Activated effector memory CD4-positive, alpha-beta T cell treated with anti-CD3 and anti-CD28 coated beads, Interleukin-2, amount 50 U/mL, for 16 hours (primary cell): ENCODE results near the gene ZFAND6.

ENCODE experiments used
- DNase-seq: peaks from one replicate; pipeline ENCODE4 v3.0.0-alpha.2; 2020

ZFAND6 gene

DNA sequence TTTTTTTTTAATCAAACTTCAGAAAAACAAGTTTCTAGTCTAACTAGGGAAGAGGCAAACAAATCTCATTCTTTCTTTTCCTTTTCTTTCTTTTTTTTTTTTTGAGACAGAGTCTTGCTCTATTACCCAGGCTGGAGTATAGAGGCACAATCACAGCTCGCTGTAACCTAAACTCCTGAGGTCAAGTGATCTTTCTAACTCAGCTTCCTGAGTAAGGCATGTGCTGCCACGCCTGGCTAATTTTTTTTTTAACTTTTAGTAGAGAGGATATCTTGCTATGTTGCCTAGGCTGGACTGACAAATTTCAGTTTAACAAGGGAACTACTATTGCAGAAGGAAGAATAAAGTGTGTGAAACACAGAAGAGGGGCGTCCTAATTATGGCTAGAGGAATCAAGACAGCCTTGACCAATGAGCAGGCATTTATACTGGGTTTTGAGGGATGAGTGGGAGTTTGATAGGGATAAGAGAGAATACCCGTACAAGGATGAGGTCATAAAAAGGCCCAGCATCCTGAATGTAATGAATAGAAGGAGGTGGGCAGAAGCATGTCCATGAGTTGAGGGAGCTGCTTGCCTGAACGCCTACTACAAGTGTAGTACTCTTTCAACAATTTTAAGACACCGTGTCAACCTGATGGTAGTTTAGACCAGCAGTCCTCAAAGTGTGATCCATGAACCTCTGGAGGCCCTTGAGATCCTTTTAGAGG lies 6.7 kb upstream of the ZFAND6 start:
- DNase-seq = no peak

DNA sequence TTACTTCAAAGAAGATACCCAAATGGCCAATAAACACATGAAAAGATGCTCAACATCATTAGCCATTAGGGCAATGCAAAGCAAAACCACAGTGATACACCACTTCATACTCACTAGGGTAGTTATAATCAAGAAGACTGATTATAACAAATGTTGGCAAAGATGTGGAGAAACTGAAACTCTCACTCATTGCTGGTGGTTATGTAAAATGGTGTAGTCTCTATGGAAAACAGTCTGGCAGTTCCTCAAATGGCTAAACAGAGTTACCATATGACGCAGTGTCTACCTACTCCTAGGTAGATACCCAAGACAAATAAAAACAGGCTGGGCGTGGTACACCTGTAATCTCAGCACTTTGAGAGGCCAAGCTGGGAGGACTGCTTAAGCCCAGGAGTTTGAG lies 3.5 kb upstream of the ZFAND6 start:
- DNase-seq = no peak

DNA sequence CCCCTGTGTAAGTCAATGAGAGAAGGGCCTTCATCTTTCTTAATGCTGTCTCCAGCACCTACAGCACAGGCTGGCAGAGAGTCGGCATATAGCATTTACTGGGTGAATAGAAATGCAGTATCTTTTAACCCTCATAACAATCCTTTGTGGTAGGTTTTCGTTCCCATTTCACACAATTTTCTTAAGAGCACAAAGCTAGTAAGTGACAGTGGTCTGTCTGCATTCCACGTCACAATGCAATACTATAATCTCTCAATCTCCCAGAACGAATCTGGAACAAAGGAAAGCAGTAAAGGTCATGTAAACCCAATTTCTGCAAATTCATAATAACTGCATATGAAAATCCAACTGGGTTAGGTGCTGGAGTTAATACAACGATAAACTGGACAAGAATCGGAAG lies 1.4 kb upstream of the ZFAND6 start:
- no peak for DNase-seq

DNA sequence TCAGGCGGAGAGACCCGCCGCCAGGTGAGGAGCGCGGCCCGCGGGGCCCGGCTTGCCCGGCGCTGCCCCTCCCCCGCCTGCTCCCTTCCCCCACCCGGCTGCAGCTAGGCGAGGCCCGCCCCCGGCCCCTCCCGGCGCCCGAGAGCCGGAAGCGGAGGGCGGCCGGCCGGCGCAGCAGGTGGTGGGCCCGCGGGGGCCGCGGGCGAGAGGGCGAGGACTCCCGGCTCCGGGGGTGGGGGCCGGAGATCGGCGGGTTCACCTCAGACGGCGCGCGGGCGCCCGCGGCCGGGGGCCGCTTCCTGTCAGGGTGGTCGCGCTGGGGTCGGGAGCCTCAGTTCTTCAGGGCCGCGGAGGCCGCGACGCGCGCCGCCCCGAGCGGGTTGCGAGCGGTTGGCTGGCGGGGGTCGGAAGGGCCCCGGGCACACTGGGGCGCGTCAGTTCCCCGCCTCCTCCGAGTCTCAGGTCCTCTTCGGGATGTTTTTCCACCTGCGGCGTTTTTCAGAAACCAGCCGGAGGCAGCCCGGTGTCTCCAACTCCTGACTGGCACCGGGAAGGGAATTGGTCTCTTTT lies 395 bp downstream of the ZFAND6 start:
- DNase-seq = no peak

DNA sequence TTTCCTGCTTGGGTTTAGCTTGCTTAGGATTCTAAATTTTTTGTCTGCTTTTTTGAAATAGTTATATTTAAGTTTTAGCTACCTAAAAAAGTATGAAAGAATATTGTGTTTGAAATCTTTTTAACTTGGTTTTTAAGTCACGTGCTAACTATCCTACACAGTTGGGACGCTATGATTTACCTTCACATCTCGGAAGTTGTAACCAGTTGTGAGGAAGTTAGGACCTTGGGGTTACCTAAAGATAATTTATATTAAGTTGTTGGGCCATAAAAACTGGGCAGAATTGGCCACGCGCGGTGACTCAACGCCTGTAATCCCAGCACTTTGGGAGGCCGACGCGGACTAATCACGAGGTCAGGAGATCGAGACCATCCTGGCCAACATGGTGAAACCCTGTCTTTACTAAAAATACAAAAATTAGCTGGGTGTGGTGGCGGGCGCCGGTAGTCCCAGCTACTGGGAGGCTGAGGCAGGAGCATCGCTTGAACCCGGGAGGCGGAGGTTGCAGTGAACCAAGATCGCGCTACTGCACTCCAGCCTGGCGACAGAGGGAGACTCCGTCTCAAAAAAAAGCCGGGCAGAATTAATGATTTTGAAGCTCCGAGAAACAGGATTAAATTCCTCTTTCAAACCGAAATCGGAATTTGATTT lies 1.0 kb downstream of the ZFAND6 start:
- peak; percentile 68 for DNase-seq

DNA sequence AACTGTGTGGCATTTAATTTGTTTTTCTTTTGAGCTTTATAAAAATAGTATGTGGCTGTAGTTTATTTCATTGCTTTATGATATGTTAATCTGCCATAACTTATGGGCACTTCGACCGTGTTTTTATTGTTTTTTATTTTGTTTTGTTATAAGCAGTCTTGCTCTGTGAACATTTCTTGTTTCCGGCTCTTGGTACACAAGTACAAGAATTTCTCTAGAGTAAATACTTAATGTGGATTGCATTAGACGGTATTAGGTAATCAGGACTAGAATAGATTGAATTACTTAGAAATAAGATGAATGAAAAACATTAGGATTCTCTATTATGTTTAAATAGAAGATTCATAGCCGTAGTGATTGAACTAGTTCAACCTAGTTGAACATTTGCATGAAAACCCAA lies 2.1 kb downstream of the ZFAND6 start:
- no peak for DNase-seq

DNA sequence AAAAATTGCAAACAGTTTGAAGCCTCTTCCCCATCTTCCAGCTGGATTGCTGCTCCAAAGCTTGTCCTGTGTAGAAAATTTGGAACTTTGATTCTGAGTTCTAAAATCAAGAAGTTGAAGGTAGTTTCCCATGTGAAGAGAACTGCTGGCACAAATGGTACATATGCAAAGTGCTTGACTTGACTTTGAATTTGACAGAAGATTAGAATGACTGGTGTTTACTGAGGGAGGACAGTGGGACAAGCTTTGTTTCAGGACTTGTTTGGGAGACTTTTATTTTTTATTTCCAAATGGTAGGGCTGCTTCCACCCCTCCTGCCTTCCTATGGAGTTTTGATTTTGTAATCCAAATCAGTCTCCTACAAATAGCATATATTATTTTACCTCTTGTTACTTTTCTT lies 7.4 kb downstream of the ZFAND6 start:
- no peak for DNase-seq

DNA sequence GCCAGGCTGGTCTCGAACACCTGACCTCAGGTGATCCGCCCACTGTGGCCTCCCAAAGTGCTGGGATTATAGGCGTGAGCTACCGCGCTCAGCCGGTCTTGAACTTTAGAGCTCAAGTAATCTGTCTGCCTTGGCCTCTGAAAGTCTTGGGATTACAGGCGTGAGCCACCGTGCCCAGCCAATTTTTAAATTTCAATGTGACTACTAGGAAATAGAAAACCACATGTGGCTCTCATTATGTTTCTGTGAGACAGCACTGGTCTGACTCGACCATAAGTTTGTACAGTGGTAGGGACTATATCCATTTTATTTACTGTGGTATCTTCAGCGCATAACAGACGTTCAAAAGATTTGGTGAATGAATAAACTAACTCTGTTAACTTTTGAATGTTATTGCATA lies 9.1 kb downstream of the ZFAND6 start:
- no peak for DNase-seq

DNA sequence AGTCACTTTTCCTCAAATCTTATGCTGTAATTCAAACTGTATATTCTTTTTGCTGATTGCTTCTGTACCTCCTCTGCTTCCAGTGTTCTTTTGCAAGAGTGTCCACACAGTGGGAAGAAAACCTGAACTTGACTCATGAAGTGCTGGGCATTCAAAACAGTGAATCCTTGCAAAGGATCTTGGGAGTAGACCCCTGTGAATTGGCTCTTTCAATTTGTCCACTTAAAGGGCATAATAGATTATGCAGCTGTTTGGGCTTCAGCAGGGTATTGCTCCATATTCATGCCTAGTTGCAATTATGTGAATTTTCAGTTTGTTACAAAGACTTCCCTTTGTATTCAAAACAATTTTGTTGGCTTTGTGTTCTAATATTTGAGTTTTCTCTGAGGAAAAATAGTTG lies 11.4 kb downstream of the ZFAND6 start:
- DNase-seq = no peak

DNA sequence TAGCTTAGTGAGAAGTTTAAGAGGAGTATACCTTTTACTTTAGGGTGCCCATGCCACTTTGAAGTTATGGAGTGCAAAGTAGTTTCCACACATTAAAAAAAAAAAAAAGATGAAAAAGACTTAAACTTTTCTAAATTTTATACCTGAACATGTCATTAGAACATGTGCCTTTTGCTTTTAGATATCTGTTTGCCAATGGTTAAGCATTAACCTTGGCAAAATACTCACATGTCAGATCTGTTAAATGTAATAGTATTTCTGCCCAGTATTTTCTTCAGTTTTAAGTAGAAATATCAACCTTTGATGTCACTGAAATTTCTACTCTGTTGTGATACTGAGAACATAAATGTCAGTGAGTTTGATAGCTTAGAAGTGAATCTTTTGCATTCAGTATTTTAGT lies 12.2 kb downstream of the ZFAND6 start:
- no peak for DNase-seq

DNA sequence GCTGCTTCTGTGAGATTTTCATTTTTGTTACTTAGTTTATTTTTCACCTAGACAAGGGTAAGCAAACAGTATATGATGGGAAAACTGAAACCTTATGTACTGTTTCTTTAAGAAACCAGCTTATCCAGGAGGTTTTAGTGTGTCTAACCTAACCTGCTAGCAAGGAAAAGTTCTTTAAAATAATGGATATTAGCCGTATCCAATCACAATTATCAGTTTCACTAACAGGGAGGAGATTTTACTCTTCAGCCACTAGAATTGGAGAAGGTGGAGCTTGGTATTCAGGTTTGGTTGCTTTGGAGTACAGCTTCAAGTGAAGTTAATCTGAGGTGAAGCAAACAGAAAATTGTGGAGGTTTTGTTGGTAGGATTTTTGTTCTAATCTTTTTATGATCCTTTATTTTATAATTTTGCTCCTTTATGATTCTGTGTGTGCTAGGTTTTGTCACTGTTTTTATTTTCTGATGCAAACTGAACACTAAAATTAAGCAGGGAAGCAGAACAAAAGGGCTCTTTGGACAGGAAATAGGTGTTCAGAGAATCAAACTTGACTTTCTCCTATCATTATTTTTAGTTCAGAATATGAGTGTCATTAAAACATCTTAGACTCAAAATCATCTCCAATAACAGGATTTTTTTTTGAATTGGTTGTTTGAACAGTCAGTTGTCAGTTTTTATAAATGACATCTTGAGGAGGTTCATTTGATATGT lies 13.0 kb downstream of the ZFAND6 start:
- no peak for DNase-seq

DNA sequence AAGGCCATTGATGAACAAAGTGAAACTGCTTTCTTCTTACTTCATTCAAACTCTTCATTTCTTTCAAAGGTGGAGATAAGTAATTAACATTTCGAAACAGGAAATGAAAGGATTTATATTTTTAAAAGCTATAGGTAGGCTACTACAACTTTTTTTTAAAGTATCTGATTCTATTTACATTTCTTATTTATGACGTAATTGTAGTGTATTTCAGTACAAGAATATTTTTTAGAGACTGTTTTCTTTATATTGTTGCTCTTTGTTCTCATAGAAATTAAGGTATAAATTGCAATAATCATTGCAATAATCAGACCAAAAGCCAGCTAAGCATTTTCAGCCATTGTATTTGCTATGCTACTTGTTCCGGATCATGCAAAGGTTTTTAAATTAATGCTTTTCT lies 13.7 kb downstream of the ZFAND6 start:
- no peak for DNase-seq

DNA sequence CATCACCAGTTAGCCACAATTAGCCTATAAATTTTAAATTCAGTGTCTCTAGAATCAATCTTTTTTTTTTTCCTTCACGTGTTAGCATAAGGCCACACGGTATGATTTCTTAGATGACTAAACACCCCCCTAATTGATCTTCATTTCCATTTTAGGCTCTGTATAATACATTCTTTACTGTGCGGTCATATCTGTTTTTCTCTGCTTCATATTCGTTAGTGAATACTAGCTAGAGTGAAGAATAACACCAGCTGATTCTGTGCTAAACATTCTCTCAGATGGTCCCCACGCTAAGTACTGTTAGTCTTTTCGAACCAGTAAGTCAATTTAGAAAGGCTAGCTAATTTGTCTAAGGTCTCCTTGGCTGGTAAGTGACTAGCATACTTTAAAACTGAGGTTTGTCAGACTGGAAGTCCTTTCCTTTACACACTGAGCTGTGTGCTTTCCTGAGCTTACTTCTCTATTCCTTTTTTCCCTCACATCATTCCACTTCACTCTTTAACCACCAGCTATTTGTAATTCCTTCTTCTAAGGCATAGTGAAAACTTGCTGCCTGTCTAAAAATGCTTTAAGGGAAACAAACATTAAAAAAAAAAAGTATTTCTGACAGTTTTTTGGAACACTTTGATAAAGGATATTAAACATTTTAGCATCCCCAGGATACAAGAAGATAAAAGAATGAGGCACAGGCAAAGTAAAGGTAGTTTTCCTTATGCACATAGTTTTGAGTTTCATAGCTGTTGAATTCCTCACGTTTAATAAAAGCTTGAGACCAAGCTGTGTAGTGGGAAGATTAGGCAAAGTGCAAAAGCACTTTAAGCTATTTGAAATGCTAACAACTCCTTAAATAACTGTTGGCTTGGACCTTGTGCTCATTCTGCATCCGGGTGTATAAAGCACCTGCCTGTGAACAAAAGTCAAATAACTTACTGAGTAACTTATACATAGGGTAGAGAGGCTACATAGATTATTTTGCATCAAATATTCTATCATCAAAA lies 17.1 kb downstream of the ZFAND6 start:
- DNase-seq = no peak

DNA sequence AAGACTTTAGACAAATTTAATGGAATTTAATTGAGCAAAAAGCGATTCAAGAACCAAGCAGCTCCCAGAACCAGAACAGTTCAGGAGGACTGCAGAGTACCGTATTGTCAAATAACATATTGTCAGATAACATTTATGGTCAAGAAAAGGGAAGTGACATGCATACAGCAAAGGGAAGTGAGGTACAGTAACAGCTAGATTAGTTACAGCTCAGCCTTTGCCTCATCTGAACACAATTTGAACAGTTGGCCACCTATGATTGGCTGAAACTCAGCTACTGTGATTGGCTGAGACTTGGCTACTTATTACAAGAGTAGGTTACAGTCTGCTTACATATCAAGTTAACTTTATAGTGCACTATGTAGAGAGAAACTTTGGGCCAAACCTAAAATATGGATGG lies 21.9 kb downstream of the ZFAND6 start:
- no peak for DNase-seq

DNA sequence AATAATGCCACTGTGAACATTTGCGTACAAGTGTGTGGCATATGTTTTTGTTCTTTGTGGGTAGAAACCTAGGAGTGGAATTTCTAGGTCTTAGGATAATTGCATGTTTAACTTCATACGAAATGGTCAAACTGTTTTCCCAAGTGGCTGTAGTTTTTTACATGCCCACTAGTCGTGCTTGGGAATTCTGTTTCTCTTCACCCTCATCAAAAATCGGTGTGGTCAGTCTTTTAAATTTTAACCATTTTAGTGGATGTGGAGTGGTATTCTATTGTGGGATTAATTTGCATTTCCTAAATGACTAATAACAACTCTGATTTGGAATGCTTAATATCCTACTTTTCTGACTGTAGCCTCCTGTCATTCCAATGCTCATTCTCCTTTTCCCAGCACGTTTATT lies 27.6 kb downstream of the ZFAND6 start:
- DNase-seq = no peak

DNA sequence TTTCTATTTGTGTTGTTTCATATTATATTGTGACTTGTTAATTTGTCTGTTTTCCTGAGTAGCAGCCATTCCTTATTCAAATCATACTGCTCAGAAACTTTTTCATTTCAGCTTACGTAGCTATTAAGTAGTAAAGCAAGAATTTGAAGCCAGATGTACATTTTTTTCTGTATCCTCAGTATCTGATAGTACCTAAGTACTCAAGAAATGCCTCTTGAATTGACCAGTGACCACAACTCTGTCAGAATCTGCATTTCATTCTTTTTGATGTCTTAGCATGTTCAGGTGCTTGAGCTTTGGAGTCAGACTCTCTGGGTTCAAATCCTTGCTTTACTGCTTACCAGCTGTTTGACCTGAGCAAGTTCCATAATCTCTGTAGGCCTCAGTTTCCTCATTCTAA lies 30.6 kb downstream of the ZFAND6 start:
- DNase-seq = no peak

DNA sequence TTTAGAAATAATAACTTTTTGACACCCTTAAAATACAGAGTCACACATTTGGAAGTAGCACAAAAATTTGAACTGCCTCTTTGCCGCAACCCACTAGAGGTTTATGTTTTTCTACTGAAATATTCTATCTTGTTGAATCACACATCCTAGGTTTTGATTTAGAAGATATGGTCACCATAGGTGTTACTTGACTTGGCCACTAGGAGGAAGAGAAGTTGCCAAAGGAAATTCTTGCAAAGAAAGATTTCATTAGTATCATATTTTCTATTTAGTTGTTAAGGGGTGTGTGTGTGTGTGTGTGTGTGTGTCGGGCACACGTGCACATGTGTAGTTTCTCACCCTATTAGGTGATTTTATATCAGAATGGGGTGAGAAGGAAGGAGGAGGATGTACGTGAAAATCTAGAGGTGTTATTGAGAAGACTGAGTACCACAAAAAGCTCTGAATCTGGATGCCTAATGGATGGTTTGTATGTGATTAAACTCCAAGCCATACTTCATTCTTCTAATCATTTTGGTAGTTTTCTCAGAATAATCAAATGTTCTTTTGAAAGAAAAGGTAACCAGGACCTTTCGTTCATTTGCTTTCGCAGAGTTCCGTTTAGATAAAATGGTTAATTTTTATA lies 31.5 kb downstream of the ZFAND6 start:
- no peak for DNase-seq

DNA sequence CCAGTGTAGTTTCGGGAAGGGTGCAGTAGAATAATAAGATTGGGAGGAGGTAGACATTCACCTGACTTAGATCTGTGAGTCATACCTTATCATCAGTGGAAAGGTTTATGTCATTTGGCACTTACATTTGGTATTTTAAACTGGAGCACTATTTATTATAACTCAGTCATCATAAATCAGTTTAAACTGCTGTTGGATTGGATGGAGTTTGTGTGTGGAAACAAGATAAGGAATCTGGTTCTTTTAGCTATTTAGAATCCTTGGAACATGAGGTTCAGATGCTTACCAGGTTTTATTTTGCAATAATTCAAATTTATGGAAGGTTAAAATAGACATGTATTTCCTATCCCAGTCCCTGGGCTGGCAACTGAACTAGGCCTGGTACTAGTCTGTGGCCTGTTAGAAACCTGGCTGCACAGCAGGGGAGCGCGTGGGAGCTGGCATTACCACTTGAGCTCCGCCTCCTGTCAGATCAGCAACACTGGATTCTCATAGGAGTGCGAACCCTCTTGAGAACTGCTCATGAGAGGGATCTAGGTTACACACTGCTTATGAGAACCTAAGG lies 34.5 kb downstream of the ZFAND6 start:
- DNase-seq = no peak

DNA sequence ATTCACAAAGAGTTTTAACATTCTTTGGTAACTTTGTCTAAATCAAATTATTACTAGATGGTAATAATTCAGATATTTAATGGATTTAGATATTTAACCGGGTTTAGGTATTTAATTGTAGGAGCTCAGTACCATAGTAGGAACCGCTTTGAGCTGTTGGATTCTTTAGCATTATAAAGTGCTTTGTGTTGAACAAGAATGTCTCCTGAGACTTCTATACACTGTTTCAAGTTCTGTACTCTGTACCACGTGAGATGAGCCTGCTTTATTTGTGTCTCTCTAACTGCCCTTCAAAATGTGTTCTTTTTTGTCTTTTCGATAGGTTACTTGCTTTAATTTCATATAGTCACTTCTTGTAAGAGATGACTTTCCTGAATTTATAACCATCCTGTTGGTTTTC lies 36.0 kb downstream of the ZFAND6 start:
- no peak for DNase-seq

DNA sequence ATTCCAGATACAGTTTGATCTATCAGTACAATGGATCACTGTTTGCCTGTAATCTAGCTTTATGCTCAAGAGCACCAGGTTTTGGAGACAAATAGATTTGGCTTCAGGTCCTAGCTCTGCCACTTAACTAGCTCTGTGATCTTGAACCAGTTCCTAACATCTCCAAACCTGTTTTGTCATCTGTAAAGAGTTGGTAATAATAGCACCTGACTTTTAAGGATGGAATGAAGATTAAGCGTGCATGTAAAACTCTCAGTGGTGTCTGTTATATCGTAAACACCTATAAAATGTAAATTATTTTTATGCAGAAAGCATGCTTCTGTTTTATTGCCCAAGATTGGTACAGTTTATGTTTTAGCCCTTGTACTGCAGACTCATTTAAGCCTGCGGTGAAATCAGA lies 36.5 kb downstream of the ZFAND6 start:
- no peak for DNase-seq

DNA sequence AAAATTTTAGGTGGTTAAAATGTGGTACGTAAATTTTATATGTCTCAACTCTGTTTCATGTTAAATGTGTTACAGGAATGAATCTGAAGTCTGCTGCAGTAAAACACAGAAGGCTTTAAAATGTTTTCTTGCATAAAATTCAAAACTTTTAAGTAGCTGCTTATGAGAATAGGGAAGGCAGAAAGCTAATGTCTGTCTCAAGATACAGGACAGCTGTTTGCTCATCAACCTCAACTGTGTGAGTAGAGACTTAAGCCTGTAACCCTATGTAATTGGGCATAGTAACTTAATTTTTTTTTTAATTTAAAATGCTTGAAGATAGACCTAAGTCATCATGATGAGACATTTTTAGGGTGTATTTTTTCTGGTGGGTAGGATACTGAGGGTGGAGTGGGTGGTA lies 38.9 kb downstream of the ZFAND6 start:
- DNase-seq = no peak

DNA sequence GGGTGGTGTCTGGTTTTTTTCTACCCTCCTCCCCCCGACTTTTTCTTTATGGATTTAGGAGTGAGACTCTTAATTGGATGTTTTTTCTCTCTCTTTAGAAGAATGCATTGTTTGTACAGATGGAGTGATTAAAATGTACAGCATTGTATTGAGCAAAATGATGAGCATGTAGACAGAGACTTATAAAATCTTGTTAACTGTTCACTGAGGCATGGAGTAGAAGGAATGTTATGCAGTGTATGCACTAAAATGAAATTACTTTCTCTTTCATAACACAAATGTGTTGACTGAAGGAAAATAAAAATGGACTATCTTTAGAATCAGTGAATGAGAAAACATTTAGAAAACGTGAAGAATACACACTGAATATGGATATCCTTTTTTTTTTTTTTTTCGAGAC lies 39.8 kb downstream of the ZFAND6 start:
- DNase-seq = no peak
